ENCODE measurements around the gene LAMTOR1.
A peak's percentile ranks its signal among the peaks of the same experiment; 100 is the strongest.
"Not testable (repeated sequence)": the region's sequence is repeated elsewhere in the genome, so short reads cannot be mapped to it uniquely, and the experiment has no call there.

Gene LAMTOR1
- 39.0 to 45.3 reads per million in 2 donors for total RNA-seq

DNA sequence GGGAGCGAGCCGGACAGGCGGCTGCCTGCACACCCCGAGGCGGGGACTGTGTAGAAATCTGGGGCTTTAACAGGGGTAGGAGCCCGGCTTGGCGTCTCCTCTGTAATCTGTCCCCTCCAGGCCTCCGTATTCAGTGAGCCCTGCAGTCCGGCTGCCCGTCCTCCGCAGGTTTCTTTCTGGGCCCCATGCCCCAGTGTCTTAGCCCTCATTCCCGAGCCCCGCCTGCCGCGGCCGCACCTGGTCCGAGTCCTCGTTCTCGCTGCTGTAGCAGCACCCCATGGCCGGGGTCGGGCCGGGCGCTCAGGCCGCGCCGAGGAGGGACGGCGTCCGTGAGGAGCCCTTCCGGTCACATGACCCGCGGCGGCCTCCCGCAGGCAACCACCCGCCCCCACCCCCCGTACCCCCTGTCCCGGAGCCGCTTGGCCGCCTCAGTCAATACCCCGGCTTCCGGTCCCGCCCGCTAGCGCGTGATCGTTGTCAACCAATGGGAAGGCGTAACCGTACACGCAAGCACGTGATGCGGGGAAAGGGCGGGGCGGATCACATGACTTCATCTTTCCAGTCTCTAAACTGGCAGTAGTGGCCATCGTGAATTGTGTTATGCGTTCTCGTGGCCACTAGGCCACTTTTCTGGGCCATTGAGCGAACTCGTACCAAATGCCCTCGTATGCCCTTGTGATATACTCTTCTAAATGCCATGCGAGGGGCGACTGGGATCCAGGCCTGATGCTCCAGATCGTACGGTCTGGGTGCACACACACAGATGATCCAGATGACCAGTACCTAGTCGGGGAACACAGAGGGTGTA lies at the start of gene LAMTOR1:
Gene LAMTOR1 (minus strand): TSS at position 352 of the 808 bp plus-strand sequence. CDS start 73 bp downstream, at position 279.
- peak; percentile 89 for DNase-seq

GRCh38 chr11:72150882-72151281 lies 47.8 kb upstream of the LAMTOR1 start:
- no peak for DNase-seq

DNA sequence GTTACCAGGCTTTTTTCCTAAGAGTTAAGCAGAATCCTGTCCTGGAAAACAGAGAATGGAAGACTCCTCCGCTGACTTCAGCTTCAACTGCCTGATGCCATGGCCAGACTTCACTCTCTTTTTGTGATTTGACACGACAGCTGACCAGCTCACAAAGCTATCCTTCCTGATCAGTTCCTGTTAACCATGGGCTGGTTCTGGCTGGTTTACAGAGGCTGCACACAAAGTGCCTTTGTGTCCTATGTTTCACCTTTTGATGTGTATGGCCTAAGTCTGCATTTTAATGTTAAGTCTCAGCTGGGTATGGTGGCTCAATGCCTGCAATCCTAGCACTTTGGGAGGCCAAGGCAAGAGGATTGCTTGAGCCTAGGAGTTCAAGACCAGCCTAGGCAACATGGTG lies 43.5 kb upstream of the LAMTOR1 start:
- no peak for DNase-seq

DNA sequence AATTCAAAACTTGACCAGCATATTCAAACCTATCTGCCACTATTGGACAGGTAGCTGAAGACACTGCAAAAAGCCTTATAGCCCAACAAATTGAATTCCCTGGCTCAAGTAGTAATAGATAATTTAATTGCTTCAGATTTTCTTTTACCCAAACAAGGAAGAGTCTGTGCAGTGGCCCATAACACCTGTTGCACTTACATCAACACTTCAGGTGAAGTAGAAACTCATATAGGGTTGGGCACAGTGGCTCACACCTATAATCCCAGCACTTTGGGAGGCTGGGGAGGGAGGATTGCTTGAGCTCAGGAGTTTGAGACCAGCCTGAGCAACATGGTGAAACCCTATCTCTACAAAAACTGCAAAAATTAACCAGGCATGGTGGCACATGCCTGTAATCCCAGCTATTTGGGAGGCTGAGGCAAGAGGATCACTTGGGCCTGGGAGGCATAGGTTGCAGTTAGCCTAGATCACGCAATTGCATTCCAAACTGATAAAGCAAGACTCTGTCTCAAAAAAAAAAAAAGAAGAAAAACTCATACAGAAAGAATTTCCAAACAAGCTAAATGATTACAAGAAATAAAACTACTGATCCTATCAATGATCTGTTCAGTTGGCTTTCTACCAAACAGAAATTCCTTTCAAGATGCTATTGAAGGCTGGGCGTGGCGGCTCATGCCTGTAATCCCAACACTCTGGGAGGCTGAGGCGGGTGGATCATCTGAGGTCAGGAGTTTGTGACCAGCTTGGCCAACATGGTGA lies 41.9 kb upstream of the LAMTOR1 start:
- DNase-seq = no peak

- DNase-seq = not testable (repeated sequence)
Observed at GRCh38 chr11:72142543-72142942, 39.4 kb upstream of the LAMTOR1 start.

GRCh38 chr11:72142086-72142485 lies 39.0 kb upstream of the LAMTOR1 start:
- DNase-seq = not testable (repeated sequence)

- no peak for DNase-seq
Observed at GRCh38 chr11:72141066-72141465, 38.0 kb upstream of the LAMTOR1 start.

GRCh38 chr11:72140661-72141060 lies 37.6 kb upstream of the LAMTOR1 start:
- no peak for DNase-seq

DNA sequence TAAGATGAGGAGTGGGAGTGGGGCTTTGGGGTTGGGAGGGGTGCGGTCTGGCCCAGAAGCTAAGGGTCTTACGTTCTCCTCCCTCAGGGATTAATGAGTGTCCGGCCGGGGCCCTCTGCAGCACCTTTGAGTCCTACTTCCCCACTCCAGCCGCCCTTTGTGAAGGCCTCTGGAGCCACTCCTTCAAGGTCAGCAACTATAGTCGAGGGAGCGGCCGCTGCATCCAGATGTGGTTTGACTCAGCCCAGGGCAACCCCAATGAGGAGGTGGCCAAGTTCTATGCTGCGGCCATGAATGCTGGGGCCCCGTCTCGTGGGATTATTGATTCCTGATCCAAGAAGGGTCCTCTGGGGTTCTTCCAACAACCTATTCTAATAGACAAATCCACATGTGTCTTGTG lies 36.4 kb upstream of the LAMTOR1 start:
- no peak for DNase-seq

DNA sequence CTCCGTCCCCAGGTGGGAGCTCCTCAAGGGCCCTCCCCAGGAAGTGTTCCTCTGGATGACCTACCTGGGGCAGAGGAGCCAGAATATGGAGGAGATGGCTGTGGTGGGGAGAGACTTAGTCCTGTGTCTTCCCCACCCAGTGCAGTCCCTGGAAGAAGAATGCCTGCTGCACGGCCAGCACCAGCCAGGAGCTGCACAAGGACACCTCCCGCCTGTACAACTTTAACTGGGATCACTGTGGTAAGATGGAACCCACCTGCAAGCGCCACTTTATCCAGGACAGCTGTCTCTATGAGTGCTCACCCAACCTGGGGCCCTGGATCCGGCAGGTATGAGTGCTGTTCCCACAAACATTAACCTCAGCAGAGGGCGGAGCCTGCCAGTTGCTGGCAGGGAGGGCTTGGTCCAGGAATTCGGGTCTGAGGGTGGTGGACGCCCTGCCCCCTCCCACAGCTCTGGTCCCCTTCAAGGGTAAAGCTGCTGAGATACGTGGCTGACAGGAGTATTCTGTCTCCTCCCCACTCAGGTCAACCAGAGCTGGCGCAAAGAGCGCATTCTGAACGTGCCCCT lies 35.8 kb upstream of the LAMTOR1 start:
- DNase-seq = no peak

- DNase-seq = no peak
Observed at GRCh38 chr11:72136684-72137262, 33.7 kb upstream of the LAMTOR1 start.

DNA sequence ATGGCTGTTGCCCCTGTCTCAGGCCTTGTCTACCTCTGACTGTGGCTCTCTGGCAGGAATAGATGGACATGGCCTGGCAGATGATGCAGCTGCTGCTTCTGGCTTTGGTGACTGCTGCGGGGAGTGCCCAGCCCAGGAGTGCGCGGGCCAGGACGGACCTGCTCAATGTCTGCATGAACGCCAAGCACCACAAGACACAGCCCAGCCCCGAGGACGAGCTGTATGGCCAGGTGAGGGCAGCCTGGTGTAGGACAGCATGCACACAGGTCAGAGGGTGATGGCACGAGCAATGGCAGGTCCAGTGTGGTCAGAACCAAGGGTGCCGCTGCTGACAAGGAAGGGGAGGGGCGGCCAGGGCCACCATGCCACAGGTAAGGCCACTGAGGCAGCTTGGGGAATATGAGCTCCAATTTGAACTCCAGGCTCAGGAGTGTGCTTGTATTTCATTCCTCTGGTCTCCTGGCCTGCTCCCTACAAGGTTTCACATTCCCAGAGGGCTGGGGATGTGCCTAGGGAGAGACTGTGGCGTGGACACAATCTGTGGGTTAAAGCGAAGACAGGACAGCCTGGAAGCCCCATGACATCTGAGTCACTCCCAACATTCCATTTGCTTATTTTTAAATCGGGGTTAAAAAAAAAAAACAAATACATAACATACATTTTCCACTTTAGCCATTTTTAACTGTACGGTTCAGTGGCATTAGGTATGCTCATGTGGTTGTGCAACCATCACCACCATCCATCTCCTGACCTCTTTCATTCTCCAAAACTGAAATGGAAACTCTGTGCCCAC lies 33.0 kb upstream of the LAMTOR1 start:
- DNase-seq = no peak

GRCh38 chr11:72135473-72135872 lies 32.4 kb upstream of the LAMTOR1 start, which contains the start of gene FOLR3:
Gene FOLR3 (plus strand): TSS chr11:72135725. CDS start chr11:72135953, 228 bp downstream.
- DNase-seq = not testable (repeated sequence)

- DNase-seq = no peak
Observed at GRCh38 chr11:72132646-72133045, 29.5 kb upstream of the LAMTOR1 start.

- no peak for DNase-seq
Observed at GRCh38 chr11:72129381-72129780, 26.3 kb upstream of the LAMTOR1 start.

DNA sequence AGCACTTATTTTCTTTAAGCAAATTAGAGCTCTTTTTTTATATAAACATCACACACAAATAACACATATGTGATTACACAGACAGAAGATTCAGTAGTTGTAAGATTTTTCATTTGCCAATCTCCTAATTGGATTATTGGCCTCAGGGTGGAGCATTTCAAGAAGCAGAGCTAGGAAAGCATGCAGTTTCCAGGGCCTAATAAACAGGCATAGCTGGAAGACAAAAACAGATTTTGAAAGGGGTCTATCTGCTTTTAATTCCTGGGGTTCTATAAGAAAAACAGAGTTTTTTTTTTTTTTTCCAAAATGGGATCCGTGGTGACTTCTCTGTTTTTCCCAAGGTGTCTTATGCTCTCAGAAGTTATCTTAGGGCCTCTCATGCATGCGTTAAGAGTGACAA lies 24.8 kb upstream of the LAMTOR1 start:
- no peak for DNase-seq

DNA sequence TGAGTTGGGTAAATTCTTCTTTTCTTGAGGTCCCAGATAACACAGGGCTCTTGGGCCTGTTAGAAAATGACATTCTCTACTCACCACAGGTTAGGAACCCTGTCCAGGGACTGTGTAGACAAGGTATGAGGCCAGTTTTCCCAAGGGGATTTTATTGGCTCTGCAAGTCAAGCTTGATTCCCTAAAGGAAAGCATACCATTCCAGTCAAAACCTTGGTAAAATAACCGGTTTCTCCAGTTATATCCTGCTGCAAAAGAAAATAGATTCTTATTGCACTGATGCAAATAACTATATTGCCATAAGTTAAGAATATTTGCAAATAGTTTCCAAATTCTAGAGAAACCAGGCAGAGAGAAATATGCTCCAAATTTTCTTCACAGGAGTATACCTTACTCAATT lies 22.9 kb upstream of the LAMTOR1 start:
- no peak for DNase-seq

DNA sequence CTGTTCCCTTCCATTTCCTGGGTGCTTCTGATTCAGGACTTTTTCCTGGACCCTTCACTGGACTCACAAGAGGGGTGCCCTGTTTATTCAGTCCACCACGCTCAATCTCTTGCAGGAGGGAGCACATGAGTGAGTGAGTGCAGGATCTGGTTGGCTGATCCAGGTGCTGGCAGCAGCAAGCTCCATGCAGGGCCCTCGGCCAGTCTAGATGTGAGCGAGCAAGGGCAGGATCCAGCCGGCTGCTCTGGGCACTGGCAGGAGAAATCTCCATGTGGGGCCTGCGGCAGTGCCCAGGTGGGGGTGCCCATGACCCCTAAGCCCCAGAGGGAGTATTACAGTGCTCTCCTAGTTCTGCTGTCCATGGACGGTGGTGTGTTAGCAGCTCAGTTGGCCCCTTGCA lies 20.9 kb upstream of the LAMTOR1 start:
- DNase-seq = no peak

DNA sequence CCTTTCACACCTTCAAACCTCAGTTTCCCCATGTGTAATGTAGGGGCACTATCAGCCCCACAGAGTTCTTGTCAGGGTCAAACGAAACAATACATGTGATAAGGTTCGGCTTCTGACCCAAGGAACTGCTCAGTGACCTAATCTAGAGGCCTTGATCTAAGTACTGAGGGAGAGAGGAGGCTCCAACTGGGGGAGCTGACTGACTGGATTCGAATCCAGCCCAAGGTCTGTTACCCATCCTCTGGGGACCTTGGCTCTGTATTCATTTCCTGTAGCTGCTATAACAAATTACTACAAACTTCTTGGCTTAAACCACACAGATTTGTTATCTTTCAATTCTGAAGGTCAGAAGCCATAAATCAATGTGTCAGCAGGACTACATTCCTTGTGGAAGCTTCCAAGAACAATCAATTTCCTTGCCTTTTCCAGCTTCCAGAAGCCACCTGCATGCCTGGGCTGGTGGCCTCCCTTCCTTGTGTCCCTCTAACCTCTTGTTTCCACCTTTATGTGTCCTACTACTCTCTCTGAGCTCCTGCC lies 20.1 kb upstream of the LAMTOR1 start:
- DNase-seq = no peak

- no peak for DNase-seq
Observed at GRCh38 chr11:72122607-72123006, 19.5 kb upstream of the LAMTOR1 start.

DNA sequence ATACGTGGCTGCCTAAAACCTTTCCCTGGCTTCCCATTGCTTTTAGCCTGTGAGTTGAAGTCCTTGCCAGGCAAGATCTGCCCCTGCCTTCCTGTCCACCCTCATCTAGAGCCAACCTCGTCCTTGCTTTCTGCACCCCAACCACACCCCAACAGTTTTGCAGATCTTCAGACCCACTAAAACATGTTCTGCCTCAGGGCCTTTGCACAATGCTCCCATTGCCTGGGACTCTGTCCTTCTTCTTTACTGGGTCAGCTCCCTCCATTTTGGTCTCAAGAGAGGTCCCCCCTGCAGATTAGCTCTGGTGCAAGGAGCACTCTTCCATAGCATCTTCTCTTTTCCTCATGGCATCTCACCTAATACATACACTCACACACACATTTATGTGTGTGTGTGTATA lies 17.8 kb upstream of the LAMTOR1 start:
- no peak for DNase-seq

- no peak for DNase-seq
Observed at GRCh38 chr11:72119198-72119597, 16.1 kb upstream of the LAMTOR1 start.
